Measurements from ENCODE around the gene SBK2.

GRCh38 chr19:55553217-55554182 lies 16.6 kb upstream of the SBK2 start:
- TF ChIP-seq, protein P1, sequence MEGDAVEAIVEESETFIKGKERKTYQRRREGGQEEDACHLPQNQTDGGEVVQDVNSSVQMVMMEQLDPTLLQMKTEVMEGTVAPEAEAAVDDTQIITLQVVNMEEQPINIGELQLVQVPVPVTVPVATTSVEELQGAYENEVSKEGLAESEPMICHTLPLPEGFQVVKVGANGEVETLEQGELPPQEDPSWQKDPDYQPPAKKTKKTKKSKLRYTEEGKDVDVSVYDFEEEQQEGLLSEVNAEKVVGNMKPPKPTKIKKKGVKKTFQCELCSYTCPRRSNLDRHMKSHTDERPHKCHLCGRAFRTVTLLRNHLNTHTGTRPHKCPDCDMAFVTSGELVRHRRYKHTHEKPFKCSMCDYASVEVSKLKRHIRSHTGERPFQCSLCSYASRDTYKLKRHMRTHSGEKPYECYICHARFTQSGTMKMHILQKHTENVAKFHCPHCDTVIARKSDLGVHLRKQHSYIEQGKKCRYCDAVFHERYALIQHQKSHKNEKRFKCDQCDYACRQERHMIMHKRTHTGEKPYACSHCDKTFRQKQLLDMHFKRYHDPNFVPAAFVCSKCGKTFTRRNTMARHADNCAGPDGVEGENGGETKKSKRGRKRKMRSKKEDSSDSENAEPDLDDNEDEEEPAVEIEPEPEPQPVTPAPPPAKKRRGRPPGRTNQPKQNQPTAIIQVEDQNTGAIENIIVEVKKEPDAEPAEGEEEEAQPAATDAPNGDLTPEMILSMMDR (IDR thresholded peaks at IDR 0.05; ENCODE audit: insufficient read depth, low read length, poor library complexity, severe bottlenecking): no peak
- no peak for TF ChIP-seq EZH2phosphoT487 (conservative IDR thresholded peaks at IDR 0.05; ENCODE audit: low read length)
